Large intestine (tissue), 3 donors: Measurements from ENCODE around the gene SDSL. TPM values are rescaled to one million over a fixed set of nuclear protein-coding genes. Genes with fewer than 3 reads are reported as not detected.

Experiments used
- DNase-seq, 2 donors: peaks; one replicate each; pipeline versions ENCODE4 v3.0.0 to v3.0.0-alpha.2; 2013
- H3K27ac ChIP-seq: one replicate; pipeline ENCODE4 v1.5.1; 2013; ENCODE audit warnings: low read length
- H3K27me3 ChIP-seq: 2 replicates; pipeline ENCODE4 v1.6.1; 2013; ENCODE audit warnings: low read length; ENCODE audit not compliant: control insufficient read depth, insufficient read depth
- H3K36me3 ChIP-seq: 2 replicates; pipeline ENCODE4 v1.6.1; 2013; ENCODE audit warnings: low read length; ENCODE audit not compliant: control insufficient read depth, insufficient read depth
- H3K4me1 ChIP-seq: one replicate; pipeline ENCODE4 v1.6.1; 2013; ENCODE audit warnings: low read length; ENCODE audit not compliant: control insufficient read depth, insufficient read depth
- H3K4me3 ChIP-seq: one replicate; pipeline ENCODE4 v1.5.1; 2013; ENCODE audit warnings: low read length
- H3K9me3 ChIP-seq: one replicate; pipeline ENCODE4 v1.6.1; 2013; ENCODE audit warnings: mild to moderate bottlenecking, low read depth, low read length, moderate library complexity; ENCODE audit not compliant: control insufficient read depth
- WGBS: methylation state at CpG from one replicate; pipeline ENCODE4 v1.1.5; 2013; ENCODE audit warnings: low lambda C conversion rate; ENCODE audit not compliant: insufficient coverage; 5-methylcytosine and 5-hydroxymethylcytosine counted together
- polyA plus RNA-seq: library from polyadenylated mRNA; unstranded; fragments of 120-200 nt; gene quantifications from one replicate; pipeline ENCODE4 v1.2.1, GENCODE V29; 2013

SDSL gene
- polyA plus RNA-seq, 1 donor: 17.4 TPM

GRCh38 chr12:113422886-113423669 is 898 bp downstream of the SDSL start:
- Histone ChIP-seq H3K27me3 (no peaks in the 10 kb centered on the region), H3K4me3 (peak overlapping the region; percentile 72), H3K4me1 (peaks cover 25% of the 10 kb centered on the region), H3K36me3 (no peaks in the 10 kb centered on the region), H3K27ac (peak overlapping the region; percentile 74), H3K9me3 (no peaks in the 10 kb centered on the region)
- WGBS: no CpG with 5 or more reads among the region's 6 CpGs
- DNase-seq: peak in 1 of 2 donors; percentile 27

- no peaks in the 10 kb centered on the region for H3K9me3 ChIP-seq
- peaks cover 20% of the 10 kb centered on the region for H3K4me1 ChIP-seq
- H3K36me3 ChIP-seq: no peaks in the 10 kb centered on the region
- WGBS: no CpG with 5 or more reads among the region's 1 CpG
- DNase-seq: no peak
- H3K4me3 ChIP-seq: no peak overlapping the region
- no peak overlapping the region for H3K27ac ChIP-seq
- H3K27me3 ChIP-seq: no peaks in the 10 kb centered on the region
These were observed 2.3 kb downstream of the SDSL start for GRCh38 chr12:113424456-113424855.

GRCh38 chr12:113424915-113425823 is 3.0 kb downstream of the SDSL start:
- Histone ChIP-seq H3K4me1 (peaks cover 20% of the 10 kb centered on the region), H3K36me3 (no peaks in the 10 kb centered on the region), H3K9me3 (no peaks in the 10 kb centered on the region), H3K27ac (no peak overlapping the region), H3K27me3 (no peaks in the 10 kb centered on the region), H3K4me3 (no peak overlapping the region)
- DNase-seq: peak in 1 of 2 donors; percentile 35
- 13% methylated on average over 1 of the region's 20 CpGs for WGBS

GRCh38 chr12:113425960-113426453 is 3.8 kb downstream of the SDSL start:
- Histone ChIP-seq H3K4me3 (no peak overlapping the region), H3K4me1 (peaks cover 11% of the 10 kb centered on the region), H3K27ac (no peak overlapping the region), H3K9me3 (no peaks in the 10 kb centered on the region), H3K36me3 (no peaks in the 10 kb centered on the region), H3K27me3 (no peaks in the 10 kb centered on the region)
- WGBS: no CpG with 5 or more reads among the region's 11 CpGs
- no peak for DNase-seq

GRCh38 chr12:113427882-113428281 is 5.7 kb downstream of the SDSL start:
- Histone ChIP-seq H3K27ac (no peak overlapping the region), H3K36me3 (no peaks in the 10 kb centered on the region), H3K4me1 (peaks cover 5% of the 10 kb centered on the region), H3K4me3 (no peak overlapping the region), H3K27me3 (no peaks in the 10 kb centered on the region), H3K9me3 (no peaks in the 10 kb centered on the region)
- DNase-seq: no peak
- no CpG with 5 or more reads among the region's 9 CpGs for WGBS

- no peak overlapping the region for H3K27ac ChIP-seq
- H3K4me1 ChIP-seq: no peaks in the 10 kb centered on the region
- no peaks in the 10 kb centered on the region for H3K27me3 ChIP-seq
- DNase-seq: no peak
- no CpG with 5 or more reads among the region's 1 CpG for WGBS
- no peak overlapping the region for H3K4me3 ChIP-seq
- no peaks in the 10 kb centered on the region for H3K9me3 ChIP-seq
- H3K36me3 ChIP-seq: no peaks in the 10 kb centered on the region
These were observed 6.3 kb downstream of the SDSL start for GRCh38 chr12:113428482-113428881.

- H3K27ac ChIP-seq: no peak overlapping the region
These were observed 10.8 kb downstream of the SDSL start for GRCh38 chr12:113432986-113433385.

GRCh38 chr12:113435367-113435766 is 13.2 kb downstream of the SDSL start:
- no peak overlapping the region for H3K4me3 ChIP-seq
- WGBS: no CpG with 5 or more reads among the region's 5 CpGs
- H3K36me3 ChIP-seq: no peaks in the 10 kb centered on the region
- no peak for DNase-seq
- no peaks in the 10 kb centered on the region for H3K4me1 ChIP-seq
- H3K27ac ChIP-seq: no peak overlapping the region
- H3K27me3 ChIP-seq: no peaks in the 10 kb centered on the region
- no peaks in the 10 kb centered on the region for H3K9me3 ChIP-seq

More at GRCh38 chr12:113432986-113433385, 10.8 kb downstream of the SDSL start:
- no peaks in the 10 kb centered on the region for H3K9me3 ChIP-seq
- H3K36me3 ChIP-seq: no peaks in the 10 kb centered on the region
- no peaks in the 10 kb centered on the region for H3K27me3 ChIP-seq
- H3K4me1 ChIP-seq: no peaks in the 10 kb centered on the region
- H3K4me3 ChIP-seq: no peak overlapping the region
- no peak for DNase-seq

- no peak for DNase-seq
- no CpG with 5 or more reads among the region's 6 CpGs for WGBS
- Histone ChIP-seq H3K9me3 (no peaks in the 10 kb centered on the region), H3K4me3 (no peak overlapping the region), H3K4me1 (no peaks in the 10 kb centered on the region), H3K27me3 (peaks cover 5% of the 10 kb centered on the region), H3K27ac (no peak overlapping the region), H3K36me3 (no peaks in the 10 kb centered on the region)
These were observed 14.4 kb downstream of the SDSL start for GRCh38 chr12:113436586-113436985.

- Histone ChIP-seq H3K9me3 (no peaks in the 10 kb centered on the region), H3K27ac (no peak overlapping the region), H3K4me3 (no peak overlapping the region), H3K27me3 (peaks cover 9% of the 10 kb centered on the region), H3K36me3 (no peaks in the 10 kb centered on the region), H3K4me1 (no peaks in the 10 kb centered on the region)
- DNase-seq: no peak
- 80% methylated on average over 2 of the region's 6 CpGs for WGBS
These were observed 15.0 kb downstream of the SDSL start for GRCh38 chr12:113436993-113437728.
